HCT116 (cell line): ENCODE data around the gene TMEM258. TPM values are rescaled to one million over a fixed set of nuclear protein-coding genes. Genes with fewer than 3 reads are reported as not detected.

ENCODE experiments used
- ATAC-seq: fragments of 200-7000 bp; cut with Tn5 transposase; 2 replicates; pipeline ENCODE4 v1.9.1; 2020; ENCODE audit warnings: mild to moderate bottlenecking, moderate library complexity
- BruUV-seq: library from RNA; stranded (reverse); fragments of 400-500 nt; replicated peaks from 2 replicates; lab custom pipeline; 2021; lab: Mats Ljungman, UMichigan
- CTCF ChIA-PET: fragments of 300-600 bp; sonication (Branson Sonifier 250); formaldehyde crosslinking; loops from one replicate; lab custom pipeline; 2021; ENCODE audit warnings: antibody characterized with exemption; lab: Charles Lee
- POLR2A ChIA-PET: fragments of 300-600, 350-600 bp; sonication (Branson Sonifier 250); formaldehyde crosslinking; loops from one replicate; lab custom pipeline; 2021; ENCODE audit warnings: antibody characterized with exemption; lab: Charles Lee
- RAD21 ChIA-PET, 2 experiments: fragments of 300-600 bp; sonication (Branson Sonifier 250); formaldehyde crosslinking; loops; one replicate each; lab custom pipeline; 2023; ENCODE audit warnings: low total read pairs in 2 of 2; ENCODE audit not compliant: uncharacterized antibody in 2 of 2, unreplicated experiment in 2 of 2, low non-redundant PET in 1 of 2; lab: Charles Lee
- DNase-seq: peaks from one replicate; pipeline ENCODE4 v3.0.0-alpha.2; 2010; ENCODE audit warnings: low read depth, low spot score
- H2AFZ ChIP-seq: fragments of 200-600 bp; shearing (Covaris generic), sonication (generic); 2 replicates; pipeline ENCODE4 v1.6.1; 2017; ENCODE audit warnings: low read depth, mixed run types, mixed read lengths, antibody characterized with exemption, low read length; ENCODE audit not compliant: poor library complexity, severe bottlenecking
- H3K27ac ChIP-seq: 2 replicates; pipeline ENCODE4 v1.5.1; 2012; ENCODE audit warnings: low read depth, low read length
- H3K27me3 ChIP-seq: fragments of 200-600 bp; sonication (generic); 2 replicates; pipeline ENCODE4 v1.6.1; 2016; ENCODE audit warnings: mixed run types, low read length, mixed read lengths; ENCODE audit not compliant: insufficient read depth
- H3K36me3 ChIP-seq, 2 experiments: fragments of 200-500 bp in 1 of 2; fragments of 200-600 bp in 1 of 2; sonication (Bioruptor generic) in 1 of 2; sonication (generic) in 1 of 2; 2 replicates each; pipeline versions ENCODE4 v1.5.1 to v1.6.1; 2014 to 2016; ENCODE audit warnings: low read length in 2 of 2, inconsistent platforms in 1 of 2, mixed read lengths in 1 of 2, mixed run types in 1 of 2; ENCODE audit not compliant: insufficient read depth in 2 of 2, control insufficient read depth in 1 of 2
- H3K4me1 ChIP-seq, 2 experiments: fragments of 200-600 bp in 1 of 2; sonication (generic) in 1 of 2; 2 replicates each; pipeline versions ENCODE4 v1.5.1 to v1.6.1; 2012 to 2017; ENCODE audit warnings: low read length in 2 of 2, inconsistent platforms in 1 of 2, mild to moderate bottlenecking in 1 of 2, mixed read lengths in 1 of 2, mixed run types in 1 of 2, moderate library complexity in 1 of 2; ENCODE audit not compliant: insufficient read depth in 2 of 2, control insufficient read depth in 1 of 2
- H3K4me2 ChIP-seq: fragments of 200-600 bp; sonication (generic); 2 replicates; pipeline ENCODE4 v1.6.1; 2017; ENCODE audit warnings: mixed run types, low read length, mixed read lengths
- H3K4me3 ChIP-seq, 2 experiments: fragments of 200-600 bp in 1 of 2; sonication (generic) in 1 of 2; replicated peaks in 1 of 2; 2 replicates each; pipeline ENCODE4 v1.5.1; 2011 to 2016; ENCODE audit warnings: low read length in 2 of 2, control low read depth in 1 of 2, low read depth in 1 of 2, mild to moderate bottlenecking in 1 of 2, mixed read lengths in 1 of 2, mixed run types in 1 of 2
- H3K79me2 ChIP-seq: fragments of 200-600 bp; sonication (generic); 2 replicates; pipeline ENCODE4 v1.6.1; 2017; ENCODE audit warnings: mild to moderate bottlenecking, mixed run types, low read length, moderate library complexity, mixed read lengths; ENCODE audit not compliant: insufficient read depth
- H3K9ac ChIP-seq: fragments of 200-600 bp; sonication (generic); 2 replicates; pipeline ENCODE4 v1.6.1; 2016; ENCODE audit warnings: low read length, mixed read lengths
- H3K9me2 ChIP-seq: fragments of 200-600 bp; sonication (generic), shearing (Covaris generic); 2 replicates; pipeline ENCODE4 v1.6.1; 2017; ENCODE audit warnings: mixed run types, mild to moderate bottlenecking, moderate library complexity; ENCODE audit not compliant: insufficient read depth
- H3K9me3 ChIP-seq, 2 experiments: fragments of 200-500 bp in 1 of 2; fragments of 200-600 bp in 1 of 2; sonication (Bioruptor generic) in 1 of 2; sonication (generic) in 1 of 2; 2 replicates each; pipeline ENCODE4 v1.6.1; 2014 to 2017; ENCODE audit warnings: low read length in 2 of 2, mixed read lengths in 2 of 2, inconsistent platforms in 1 of 2, low read depth in 1 of 2, mild to moderate bottlenecking in 1 of 2, mixed run types in 1 of 2, moderate library complexity in 1 of 2; ENCODE audit not compliant: control insufficient read depth in 1 of 2, insufficient read depth in 1 of 2
- H4K20me1 ChIP-seq: fragments of 200-600 bp; sonication (generic), shearing (Covaris generic); 2 replicates; pipeline ENCODE4 v1.6.1; 2017; ENCODE audit warnings: mixed run types, mild to moderate bottlenecking, moderate library complexity; ENCODE audit not compliant: insufficient read depth
- EZH2 ChIP-seq: fragments of 200-600 bp; sonication (generic); IDR thresholded peaks from 2 replicates; pipeline ENCODE4 v1.6.1; 2017; ENCODE audit warnings: antibody characterized with exemption, mixed run types
- JUND ChIP-seq: IDR thresholded peaks from 2 replicates; pipeline ENCODE4 v1.6.1; 2012
- POLR2AphosphoS5 ChIP-seq: IDR thresholded peaks from 2 replicates; pipeline ENCODE4 v1.6.1; 2011; ENCODE audit warnings: mild to moderate bottlenecking, low read depth, low read length, moderate library complexity
- RAD21 ChIP-seq: IDR thresholded peaks from 2 replicates; pipeline ENCODE4 v1.6.1; 2012; ENCODE audit warnings: low read depth, mild to moderate bottlenecking
- SIN3A ChIP-seq: IDR thresholded peaks from 2 replicates; pipeline ENCODE4 v1.6.1; 2012; ENCODE audit warnings: low read depth
- SP1 ChIP-seq: IDR thresholded peaks from 2 replicates; pipeline ENCODE4 v1.6.1; 2012; ENCODE audit warnings: low read depth
- ZFX ChIP-seq: fragments of 450-650 bp; IDR thresholded peaks from 2 replicates; pipeline ENCODE4 v1.6.1; 2017
- intact Hi-C: fragments of 100-400 bp; cut with micrococcal nuclease; formaldehyde crosslinking; loops from 2 replicates; pipeline ENCODE4 v1.10.0; 2022
- total RNA-seq: library from RNA; stranded (reverse); gene quantifications from one replicate; pipeline ENCODE4 v1.2.1, GENCODE V29; 2021; ENCODE audit not compliant: unreplicated experiment
- TF ChIP-seq, protein P1 (sequence below): IDR thresholded peaks from 2 replicates; pipeline ENCODE4 v1.6.1; 2012; ENCODE audit warnings: low read depth
- TF ChIP-seq, protein P2 (sequence below), 3 experiments: fragments of 200-600 bp in 1 of 3; sonication (generic) in 1 of 3; IDR thresholded peaks in 2 of 3; conservative IDR thresholded peaks in 1 of 3; 2 replicates each; pipeline ENCODE4 v1.5.1; 2012 to 2017; ENCODE audit warnings: low read depth in 2 of 3, low read length in 2 of 3, antibody characterized with exemption in 1 of 3, borderline replicate concordance in 1 of 3, control low read depth in 1 of 3, mild to moderate bottlenecking in 1 of 3, mixed read lengths in 1 of 3, mixed run types in 1 of 3, moderate library complexity in 1 of 3; ENCODE audit not compliant: insufficient read depth in 1 of 3

The TMEM258 gene
- total RNA-seq, 1 experiment from 2014 or later, result 160 TPM

- TF ChIP-seq POLR2AphosphoS5, result no peak
- TF ChIP-seq EZH2, result no peak
- no peak for TF ChIP-seq ZFX
- no peak for TF ChIP-seq SIN3A
These were observed 35.4 kb upstream of the TMEM258 start, which contains the start of gene FADS2 (continued) for GRCh38 chr11:61827571-61828378.

- no peaks in the 10 kb centered on the region for H3K9me3 ChIP-seq
- RAD21 ChIA-PET, result no interaction called here
- no peak overlapping the region for H3K4me3 ChIP-seq
- no peak overlapping the region for H2AFZ ChIP-seq
- CTCF ChIA-PET, result no interaction called here
- no peaks in the 10 kb centered on the region for H3K36me3 ChIP-seq
- no peaks in the 10 kb centered on the region for H3K4me1 ChIP-seq
- ATAC-seq (no peak), DNase-seq (no peak)
- POLR2A ChIA-PET, result no interaction called here
- no peaks in the 10 kb centered on the region for H3K27me3 ChIP-seq
- no peaks in the 10 kb centered on the region for H4K20me1 ChIP-seq
- H3K79me2 ChIP-seq, result no peaks in the 10 kb centered on the region
- TF ChIP-seq, protein P1, sequence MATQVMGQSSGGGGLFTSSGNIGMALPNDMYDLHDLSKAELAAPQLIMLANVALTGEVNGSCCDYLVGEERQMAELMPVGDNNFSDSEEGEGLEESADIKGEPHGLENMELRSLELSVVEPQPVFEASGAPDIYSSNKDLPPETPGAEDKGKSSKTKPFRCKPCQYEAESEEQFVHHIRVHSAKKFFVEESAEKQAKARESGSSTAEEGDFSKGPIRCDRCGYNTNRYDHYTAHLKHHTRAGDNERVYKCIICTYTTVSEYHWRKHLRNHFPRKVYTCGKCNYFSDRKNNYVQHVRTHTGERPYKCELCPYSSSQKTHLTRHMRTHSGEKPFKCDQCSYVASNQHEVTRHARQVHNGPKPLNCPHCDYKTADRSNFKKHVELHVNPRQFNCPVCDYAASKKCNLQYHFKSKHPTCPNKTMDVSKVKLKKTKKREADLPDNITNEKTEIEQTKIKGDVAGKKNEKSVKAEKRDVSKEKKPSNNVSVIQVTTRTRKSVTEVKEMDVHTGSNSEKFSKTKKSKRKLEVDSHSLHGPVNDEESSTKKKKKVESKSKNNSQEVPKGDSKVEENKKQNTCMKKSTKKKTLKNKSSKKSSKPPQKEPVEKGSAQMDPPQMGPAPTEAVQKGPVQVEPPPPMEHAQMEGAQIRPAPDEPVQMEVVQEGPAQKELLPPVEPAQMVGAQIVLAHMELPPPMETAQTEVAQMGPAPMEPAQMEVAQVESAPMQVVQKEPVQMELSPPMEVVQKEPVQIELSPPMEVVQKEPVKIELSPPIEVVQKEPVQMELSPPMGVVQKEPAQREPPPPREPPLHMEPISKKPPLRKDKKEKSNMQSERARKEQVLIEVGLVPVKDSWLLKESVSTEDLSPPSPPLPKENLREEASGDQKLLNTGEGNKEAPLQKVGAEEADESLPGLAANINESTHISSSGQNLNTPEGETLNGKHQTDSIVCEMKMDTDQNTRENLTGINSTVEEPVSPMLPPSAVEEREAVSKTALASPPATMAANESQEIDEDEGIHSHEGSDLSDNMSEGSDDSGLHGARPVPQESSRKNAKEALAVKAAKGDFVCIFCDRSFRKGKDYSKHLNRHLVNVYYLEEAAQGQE, result no peak
- TF ChIP-seq, protein P2, sequence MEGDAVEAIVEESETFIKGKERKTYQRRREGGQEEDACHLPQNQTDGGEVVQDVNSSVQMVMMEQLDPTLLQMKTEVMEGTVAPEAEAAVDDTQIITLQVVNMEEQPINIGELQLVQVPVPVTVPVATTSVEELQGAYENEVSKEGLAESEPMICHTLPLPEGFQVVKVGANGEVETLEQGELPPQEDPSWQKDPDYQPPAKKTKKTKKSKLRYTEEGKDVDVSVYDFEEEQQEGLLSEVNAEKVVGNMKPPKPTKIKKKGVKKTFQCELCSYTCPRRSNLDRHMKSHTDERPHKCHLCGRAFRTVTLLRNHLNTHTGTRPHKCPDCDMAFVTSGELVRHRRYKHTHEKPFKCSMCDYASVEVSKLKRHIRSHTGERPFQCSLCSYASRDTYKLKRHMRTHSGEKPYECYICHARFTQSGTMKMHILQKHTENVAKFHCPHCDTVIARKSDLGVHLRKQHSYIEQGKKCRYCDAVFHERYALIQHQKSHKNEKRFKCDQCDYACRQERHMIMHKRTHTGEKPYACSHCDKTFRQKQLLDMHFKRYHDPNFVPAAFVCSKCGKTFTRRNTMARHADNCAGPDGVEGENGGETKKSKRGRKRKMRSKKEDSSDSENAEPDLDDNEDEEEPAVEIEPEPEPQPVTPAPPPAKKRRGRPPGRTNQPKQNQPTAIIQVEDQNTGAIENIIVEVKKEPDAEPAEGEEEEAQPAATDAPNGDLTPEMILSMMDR (IDR thresholded peaks at IDR 0.05 in 2 of 3, conservative IDR thresholded peaks at IDR 0.05 in 1 of 3; ENCODE audit: borderline replicate concordance in 1 of 3, insufficient read depth in 1 of 3, low read depth in 2 of 3, low read length in 2 of 3), result no peak
- TF ChIP-seq JUND, result no peak
- no peak for TF ChIP-seq RAD21
- no peak for TF ChIP-seq SP1
- TF ChIP-seq SIN3A, result no peak
- intact Hi-C loops, result no loop called here
- H3K9me2 ChIP-seq, result no peaks in the 10 kb centered on the region
- no TSS peak for BruUV-seq
- H3K9ac ChIP-seq, result no peak overlapping the region
- no peak overlapping the region for H3K27ac ChIP-seq
- no peak overlapping the region for H3K4me2 ChIP-seq
These were observed 34.7 kb upstream of the TMEM258 start for GRCh38 chr11:61826930-61827570.
